Sigmoid colon (tissue), 7 donors: Measurements from ENCODE around the gene SYT8. TPM values are rescaled to one million over a fixed set of nuclear protein-coding genes. Genes with fewer than 3 reads are reported as not detected.
A peak's percentile ranks its signal among the peaks of the same experiment; 100 is the strongest.
"Not testable (repeated sequence)": the region's sequence is repeated elsewhere in the genome, so short reads cannot be mapped to it uniquely, and the experiment has no call there.

Source experiments
- DNase-seq: peaks from one replicate; pipeline ENCODE4 v3.0.0-alpha.2; 2019
- H3K27ac ChIP-seq, 4 donors: fragments of 200-600 bp; sonication (generic); one replicate each; pipeline ENCODE4 v1.5.1; 2016 to 2019; ENCODE audit warnings: mild to moderate bottlenecking in 1 of 4
- H3K27me3 ChIP-seq, 3 donors: fragments of 200-600 bp; sonication (generic); one replicate each; pipeline ENCODE4 v1.5.1; 2019; ENCODE audit warnings: mild to moderate bottlenecking in 1 of 3
- H3K36me3 ChIP-seq, 4 donors: fragments of 200-600 bp; sonication (generic); one replicate each; pipeline ENCODE4 v1.5.1; 2016 to 2019
- H3K4me1 ChIP-seq, 4 donors: fragments of 200-600 bp; sonication (generic); one replicate each; pipeline ENCODE4 v1.5.1; 2017 to 2019
- H3K4me3 ChIP-seq, 4 donors: fragments of 200-600 bp; sonication (generic); one replicate each; pipeline ENCODE4 v1.5.1; 2017 to 2019; ENCODE audit warnings: mild to moderate bottlenecking in 2 of 4, moderate library complexity in 1 of 4
- H3K9me3 ChIP-seq, 4 donors: fragments of 200-600 bp in 3 of 4; sonication (generic) in 3 of 4; one replicate each; pipeline versions ENCODE4 v1.5.1 to v1.6.1; 2013 to 2019
- EP300 ChIP-seq, 4 donors: sonication (generic); formaldehyde crosslinking; IDR thresholded peaks; one replicate each; pipeline ENCODE4 v1.6.1; 2017; ENCODE audit warnings: antibody characterized with exemption in 4 of 4
- POLR2A ChIP-seq, 2 donors: fragments of 450-650 bp; IDR thresholded peaks; one replicate each; pipeline ENCODE4 v1.6.1; 2016; ENCODE audit warnings: antibody characterized with exemption in 2 of 2, mild to moderate bottlenecking in 2 of 2, moderate library complexity in 2 of 2
- POLR2AphosphoS5 ChIP-seq, 4 donors: sonication (generic); formaldehyde crosslinking; IDR thresholded peaks; one replicate each; pipeline ENCODE4 v1.6.1; 2017; ENCODE audit warnings: antibody characterized with exemption in 4 of 4
- WGBS, 2 donors: extraction: QIAGEN DNeasy Blood & Tissue Kit; methylation state at CpG; one replicate each; pipeline ENCODE4 v1.1.7; 2013; 5-methylcytosine and 5-hydroxymethylcytosine counted together
- intact Hi-C: fragments of 100-400 bp; cut with DNase I; formaldehyde crosslinking; loops from one replicate; pipeline ENCODE4 v1.15.1; 2023
- polyA plus RNA-seq, 3 donors: library from polyadenylated mRNA; stranded (reverse); fragments of 200-250 nt; gene quantifications; one replicate each; pipeline ENCODE4 v1.2.3, GENCODE V29; 2013
- total RNA-seq, 4 donors: library from RNA; depleted of rRNA; stranded (reverse); fragments of >200 nt; gene quantifications; one replicate each; pipeline ENCODE4 v1.1.0, GENCODE V29; 2016
- TF ChIP-seq, protein P1 (sequence below), 4 experiments: fragments of 450-650 bp in 3 of 4; fragments of 200-600 bp in 1 of 4; IDR thresholded peaks; one replicate each; pipeline ENCODE4 v1.5.1; 2016 to 2019; ENCODE audit warnings: antibody characterized with exemption in 4 of 4, mild to moderate bottlenecking in 3 of 4, moderate library complexity in 2 of 4
- donor health status: healthy with polysubstance abuse.
- donor health status: Bipolar disorder and iron deficiency.
- donor health status: healthy.

The SYT8 gene
- total and polyA plus RNA-seq, 7 donors: 1.8 to 5.4 TPM; not detected in 5

GRCh38 chr11:1812274-1812673 is 22.5 kb upstream of the SYT8 start:
- Histone ChIP-seq H3K36me3 (no peaks in the 10 kb centered on the region), H3K4me3 (no peak overlapping the region), H3K4me1 (no peaks in the 10 kb centered on the region), H3K9me3 (no peaks in the 10 kb centered on the region), H3K27me3 (peaks cover 0 to 14% (median 0%) of the 10 kb centered on the region in 3 donors), H3K27ac (no peak overlapping the region)
- no peak for TF ChIP-seq POLR2AphosphoS5 (IDR thresholded peaks at IDR 0.05)
- no peak for TF ChIP-seq POLR2A (IDR thresholded peaks at IDR 0.05)
- TF ChIP-seq, protein P1, sequence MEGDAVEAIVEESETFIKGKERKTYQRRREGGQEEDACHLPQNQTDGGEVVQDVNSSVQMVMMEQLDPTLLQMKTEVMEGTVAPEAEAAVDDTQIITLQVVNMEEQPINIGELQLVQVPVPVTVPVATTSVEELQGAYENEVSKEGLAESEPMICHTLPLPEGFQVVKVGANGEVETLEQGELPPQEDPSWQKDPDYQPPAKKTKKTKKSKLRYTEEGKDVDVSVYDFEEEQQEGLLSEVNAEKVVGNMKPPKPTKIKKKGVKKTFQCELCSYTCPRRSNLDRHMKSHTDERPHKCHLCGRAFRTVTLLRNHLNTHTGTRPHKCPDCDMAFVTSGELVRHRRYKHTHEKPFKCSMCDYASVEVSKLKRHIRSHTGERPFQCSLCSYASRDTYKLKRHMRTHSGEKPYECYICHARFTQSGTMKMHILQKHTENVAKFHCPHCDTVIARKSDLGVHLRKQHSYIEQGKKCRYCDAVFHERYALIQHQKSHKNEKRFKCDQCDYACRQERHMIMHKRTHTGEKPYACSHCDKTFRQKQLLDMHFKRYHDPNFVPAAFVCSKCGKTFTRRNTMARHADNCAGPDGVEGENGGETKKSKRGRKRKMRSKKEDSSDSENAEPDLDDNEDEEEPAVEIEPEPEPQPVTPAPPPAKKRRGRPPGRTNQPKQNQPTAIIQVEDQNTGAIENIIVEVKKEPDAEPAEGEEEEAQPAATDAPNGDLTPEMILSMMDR (IDR thresholded peaks at IDR 0.05): no peak
- no peak for TF ChIP-seq EP300 (IDR thresholded peaks at IDR 0.05)
- intact Hi-C loops: no loop called here
- no peak for DNase-seq
- WGBS, 2 donors: 92 to 93% methylated on average over 5 of the region's 5 CpGs

DNA sequence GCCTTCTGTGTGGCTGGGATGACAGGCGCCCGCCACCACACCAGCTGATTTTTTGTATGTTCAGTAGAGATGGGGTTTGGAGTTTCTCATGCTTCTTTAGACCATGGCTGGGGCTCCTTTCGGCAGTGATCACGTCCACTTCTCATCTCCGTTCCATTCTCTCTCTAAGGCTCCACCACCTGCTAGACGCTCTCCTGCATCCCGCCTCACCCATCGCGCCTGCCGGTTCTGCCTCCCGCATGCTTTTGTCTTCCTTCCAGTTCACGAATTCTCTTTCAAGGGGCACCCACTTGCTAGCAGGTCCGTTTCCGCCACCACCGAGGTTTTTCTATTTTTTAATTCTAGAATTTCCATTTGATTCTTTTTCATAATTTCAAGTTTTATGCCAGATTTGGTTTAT is 22.0 kb upstream of the SYT8 start:
- intact Hi-C loops: no loop called here
- no peaks in the 10 kb centered on the region for H3K36me3 ChIP-seq
- no peak overlapping the region for H3K27ac ChIP-seq
- DNase-seq: no peak
- H3K27me3 ChIP-seq: peaks cover 0 to 14% (median 0%) of the 10 kb centered on the region in 3 donors
- no peaks in the 10 kb centered on the region for H3K9me3 ChIP-seq
- WGBS, 2 donors: 92 to 96% methylated on average over 15 of the region's 15 CpGs
- TF ChIP-seq EP300 (IDR thresholded peaks at IDR 0.05) (no peak), POLR2AphosphoS5 (IDR thresholded peaks at IDR 0.05) (no peak), POLR2A (IDR thresholded peaks at IDR 0.05) (no peak)
- TF ChIP-seq, protein P1 (IDR thresholded peaks at IDR 0.05): no peak
- H3K4me1 ChIP-seq: no peaks in the 10 kb centered on the region
- H3K4me3 ChIP-seq: no peak overlapping the region

DNA sequence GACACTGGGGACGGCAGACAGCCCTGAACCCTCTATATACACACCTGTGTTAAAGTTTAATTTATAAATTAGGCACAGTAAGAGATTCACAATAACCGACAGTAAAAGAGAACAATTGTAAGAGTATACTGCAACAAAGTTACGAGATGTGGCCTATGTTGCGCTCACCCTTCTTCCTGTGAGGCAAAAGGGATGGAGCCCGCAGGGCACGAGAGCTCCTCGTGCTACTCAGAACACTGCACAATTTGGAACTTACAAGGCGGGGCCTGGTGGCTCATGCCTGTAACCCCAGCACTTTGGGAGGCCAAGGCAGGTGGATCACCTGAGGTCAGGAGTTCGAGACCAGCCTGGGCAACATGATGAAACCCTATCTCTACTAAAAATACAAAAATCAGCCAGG is 21.4 kb upstream of the SYT8 start:
- H3K27me3 ChIP-seq: peaks cover 0 to 14% (median 0%) of the 10 kb centered on the region in 3 donors
- H3K4me3 ChIP-seq, H3K4me1 ChIP-seq, H3K36me3 ChIP-seq, H3K27ac ChIP-seq, DNase-seq, H3K9me3 ChIP-seq, intact Hi-C loops: not testable (repeated sequence)
- WGBS, 2 donors: 87 to 89% methylated on average over 9 of the region's 9 CpGs

DNA sequence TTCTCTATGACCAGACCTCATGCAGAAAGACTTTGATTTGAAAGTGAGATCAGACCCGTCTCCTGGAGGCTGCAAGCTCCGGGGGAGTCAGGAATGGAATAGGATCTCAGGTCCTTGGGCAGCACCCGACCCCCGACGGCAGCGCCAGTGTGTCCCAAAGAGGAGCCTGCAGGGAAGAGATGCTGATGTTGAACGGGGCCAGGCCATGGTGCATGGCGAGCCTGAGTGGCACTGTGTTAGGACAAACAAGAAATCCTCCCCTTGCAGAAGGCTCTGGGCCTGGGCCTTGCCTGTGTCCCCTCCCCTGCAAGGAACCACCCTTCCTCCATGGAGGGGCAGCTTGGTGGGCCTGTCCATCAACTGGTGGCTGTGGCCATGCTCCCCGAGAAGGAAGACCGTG is 20.1 kb upstream of the SYT8 start:
- H3K27ac ChIP-seq: no peak overlapping the region
- H3K36me3 ChIP-seq: no peaks in the 10 kb centered on the region
- no peak overlapping the region for H3K4me3 ChIP-seq
- DNase-seq: peak; percentile 54
- TF ChIP-seq, protein P1 (IDR thresholded peaks at IDR 0.05): no peak
- no peak for TF ChIP-seq POLR2A (IDR thresholded peaks at IDR 0.05)
- TF ChIP-seq POLR2AphosphoS5 (IDR thresholded peaks at IDR 0.05): no peak
- TF ChIP-seq EP300 (IDR thresholded peaks at IDR 0.05): no peak
- 85 to 89% methylated on average over 10 of the region's 10 CpGs for WGBS, 2 donors
- H3K4me1 ChIP-seq: no peaks in the 10 kb centered on the region
- intact Hi-C loops: no loop called here
- peaks cover 0 to 7% (median 5%) of the 10 kb centered on the region in 4 donors for H3K9me3 ChIP-seq
- H3K27me3 ChIP-seq: peaks cover 0 to 14% (median 0%) of the 10 kb centered on the region in 3 donors

GRCh38 chr11:1815311-1815710 is 19.5 kb upstream of the SYT8 start:
- Histone ChIP-seq H3K27ac (no peak overlapping the region), H3K4me3 (no peak overlapping the region), H3K9me3 (peaks cover 0 to 7% (median 5%) of the 10 kb centered on the region in 4 donors), H3K36me3 (no peaks in the 10 kb centered on the region), H3K4me1 (no peaks in the 10 kb centered on the region), H3K27me3 (peaks cover 0 to 14% (median 0%) of the 10 kb centered on the region in 3 donors)
- 90 to 94% methylated on average over 8 of the region's 8 CpGs for WGBS, 2 donors
- DNase-seq: peak; percentile 43
- TF ChIP-seq EP300 (IDR thresholded peaks at IDR 0.05) (no peak), POLR2AphosphoS5 (IDR thresholded peaks at IDR 0.05) (no peak), POLR2A (IDR thresholded peaks at IDR 0.05) (no peak)
- TF ChIP-seq, protein P1 (IDR thresholded peaks at IDR 0.05): no peak
- intact Hi-C loops: no loop called here
